Measurements from ENCODE around the gene NAPG.

DNA sequence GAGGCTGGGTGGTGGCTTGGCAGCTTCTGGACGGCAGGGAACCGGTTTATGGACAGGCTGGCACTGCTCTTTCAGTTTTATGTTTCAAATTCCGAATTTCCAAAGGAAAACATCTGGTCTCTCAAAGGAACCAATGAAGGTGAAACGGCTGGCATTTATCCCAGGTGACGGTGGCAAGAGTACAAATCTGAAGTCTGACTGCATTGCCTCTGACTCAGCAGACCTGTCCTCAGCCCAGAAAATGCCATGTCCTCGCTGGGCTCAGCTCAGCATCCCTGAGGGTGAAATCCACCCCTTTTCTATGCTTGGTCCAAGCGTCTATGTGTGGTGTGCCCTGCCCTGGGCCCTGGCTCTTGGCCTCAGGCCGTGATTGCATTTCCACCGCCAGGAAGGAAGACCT, 38.1 kb downstream of the NAPG start:
- no peak for TF ChIP-seq CTCF (IDR thresholded peaks at IDR 0.05; ENCODE audit: insufficient read depth, low read length)
- no peak for TF ChIP-seq POLR2AphosphoS5 (IDR thresholded peaks at IDR 0.05; ENCODE audit: low read depth)
